ENCODE measurements around the gene LCN10.

Gene LCN10

DNA sequence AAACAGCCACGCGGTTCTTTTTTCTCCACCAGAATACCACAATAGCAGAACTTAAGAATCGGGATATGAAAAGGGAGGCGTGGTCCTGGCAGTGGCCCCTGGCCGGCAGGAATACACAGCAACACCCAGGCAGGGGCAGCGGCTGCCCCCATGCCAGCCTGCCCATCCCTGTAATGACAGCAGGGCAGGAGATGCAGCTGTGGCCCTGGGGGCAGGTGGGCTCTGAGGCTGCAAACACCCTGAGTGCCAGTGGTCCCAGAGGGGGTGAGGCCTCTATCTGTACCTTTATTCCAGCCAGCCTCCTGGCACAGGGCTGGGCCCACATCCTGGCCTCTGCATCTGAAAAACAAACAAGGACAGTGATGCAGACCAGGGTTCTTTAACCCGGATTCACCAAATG lies 18.0 kb downstream of the LCN10 start:
- Histone ChIP-seq H3K36me3 (ENCODE audit: control insufficient read depth in 2 of 2, insufficient read depth in 2 of 2, low read length in 2 of 2) (peaks cover 29 to 31% of the 10 kb centered on the region in 2 donors), H3K4me1 (ENCODE audit: control insufficient read depth, insufficient read depth, low read length) (peaks cover 61% of the 10 kb centered on the region), H3K9me3 (ENCODE audit: control insufficient read depth in 2 of 2, low read length in 2 of 2) (no peaks in the 10 kb centered on the region), H3K4me3 (ENCODE audit: low read length in 2 of 2) (no peak overlapping the region), H3K27ac (ENCODE audit: low read length) (no peak overlapping the region), H3K9ac (ENCODE audit: low read length in 2 of 2) (no peak overlapping the region), H3K27me3 (ENCODE audit: control insufficient read depth in 1 of 2, insufficient read depth in 2 of 2, low read length in 2 of 2) (no peaks in the 10 kb centered on the region)

DNA sequence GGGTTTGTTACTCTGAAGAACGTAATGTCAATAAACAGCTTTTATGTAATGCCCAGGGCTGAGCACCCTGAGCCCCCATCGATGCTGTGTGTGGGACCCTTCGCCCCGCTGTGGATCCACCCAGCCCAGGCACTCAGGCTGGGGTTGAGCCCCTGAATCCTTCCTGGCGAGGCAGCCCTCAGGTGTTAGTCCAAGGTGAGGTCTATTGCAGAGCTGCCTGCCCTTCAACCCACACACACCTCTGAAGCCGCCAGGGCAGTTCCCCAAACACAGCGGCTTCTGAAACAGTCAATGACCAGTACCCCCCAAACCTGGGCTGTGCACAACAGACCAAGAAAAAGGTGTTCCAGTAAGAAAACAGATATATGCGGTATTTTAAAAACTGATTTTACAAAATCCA lies 18.8 kb downstream of the LCN10 start:
- H3K9me3 ChIP-seq (ENCODE audit: control insufficient read depth in 2 of 2, low read length in 2 of 2) = no peaks in the 10 kb centered on the region
- H3K4me3 ChIP-seq (ENCODE audit: low read length in 2 of 2) = no peak overlapping the region
- no peaks in the 10 kb centered on the region for H3K27me3 ChIP-seq (ENCODE audit: control insufficient read depth in 1 of 2, insufficient read depth in 2 of 2, low read length in 2 of 2)
- H3K36me3 ChIP-seq (ENCODE audit: control insufficient read depth in 2 of 2, insufficient read depth in 2 of 2, low read length in 2 of 2) = peaks cover 29 to 31% of the 10 kb centered on the region in 2 donors
- H3K27ac ChIP-seq (ENCODE audit: low read length) = no peak overlapping the region
- H3K9ac ChIP-seq (ENCODE audit: low read length in 2 of 2) = no peak overlapping the region
- H3K4me1 ChIP-seq (ENCODE audit: control insufficient read depth, insufficient read depth, low read length) = peaks cover 64% of the 10 kb centered on the region

DNA sequence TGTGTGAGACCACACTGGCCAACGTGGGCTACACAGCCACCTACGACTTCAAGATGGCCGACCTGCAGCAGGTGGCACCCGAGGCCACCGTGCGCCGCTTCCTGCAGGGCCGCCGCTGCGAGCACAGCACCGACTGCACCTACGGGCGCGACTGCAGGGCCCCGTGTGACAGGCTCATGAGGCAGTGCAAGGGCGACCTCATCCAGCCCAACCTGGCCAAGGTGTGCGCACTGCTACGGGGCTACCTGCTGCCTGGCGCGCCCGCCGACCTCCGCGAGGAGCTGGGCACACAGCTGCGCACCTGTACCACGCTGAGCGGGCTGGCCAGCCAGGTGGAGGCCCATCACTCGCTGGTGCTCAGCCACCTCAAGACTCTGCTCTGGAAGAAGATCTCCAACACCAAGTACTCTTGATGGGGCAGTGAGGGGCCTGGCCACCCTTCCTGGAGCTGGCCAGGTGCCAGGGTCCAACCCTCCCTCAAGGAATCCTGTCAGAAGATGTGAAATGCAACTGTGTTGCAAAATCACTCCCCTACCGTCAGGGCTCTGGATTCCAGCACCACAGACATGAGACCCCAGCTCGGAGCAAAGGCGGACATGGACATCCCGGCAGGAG lies 19.3 kb downstream of the LCN10 start:
- Histone ChIP-seq H3K9ac (ENCODE audit: low read length in 2 of 2) (no peak overlapping the region), H3K4me1 (ENCODE audit: control insufficient read depth, insufficient read depth, low read length) (peaks cover 62% of the 10 kb centered on the region), H3K4me3 (ENCODE audit: low read length in 2 of 2) (no peak overlapping the region), H3K27me3 (ENCODE audit: control insufficient read depth in 1 of 2, insufficient read depth in 2 of 2, low read length in 2 of 2) (no peaks in the 10 kb centered on the region), H3K9me3 (ENCODE audit: control insufficient read depth in 2 of 2, low read length in 2 of 2) (no peaks in the 10 kb centered on the region), H3K27ac (ENCODE audit: low read length) (no peak overlapping the region), H3K36me3 (ENCODE audit: control insufficient read depth in 2 of 2, insufficient read depth in 2 of 2, low read length in 2 of 2) (peaks cover 29 to 31% of the 10 kb centered on the region in 2 donors)

DNA sequence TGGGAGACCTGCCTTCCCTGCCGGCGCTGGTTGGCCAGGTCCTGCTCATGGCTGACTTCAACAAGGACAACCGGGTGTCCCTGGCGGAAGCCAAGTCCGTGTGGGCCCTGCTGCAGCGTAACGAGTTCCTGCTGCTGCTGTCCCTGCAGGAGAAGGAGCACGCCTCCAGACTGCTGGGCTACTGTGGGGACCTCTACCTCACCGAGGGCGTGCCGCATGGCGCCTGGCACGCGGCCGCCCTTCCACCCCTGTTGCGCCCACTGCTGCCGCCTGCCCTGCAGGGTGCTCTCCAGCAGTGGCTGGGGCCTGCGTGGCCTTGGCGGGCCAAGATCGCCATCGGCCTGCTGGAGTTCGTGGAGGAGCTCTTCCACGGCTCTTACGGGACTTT lies 19.8 kb downstream of the LCN10 start:
- H3K27ac ChIP-seq (ENCODE audit: low read length) = no peak overlapping the region
- no peaks in the 10 kb centered on the region for H3K27me3 ChIP-seq (ENCODE audit: control insufficient read depth in 1 of 2, insufficient read depth in 2 of 2, low read length in 2 of 2)
- no peak overlapping the region for H3K4me3 ChIP-seq (ENCODE audit: low read length in 2 of 2)
- H3K36me3 ChIP-seq (ENCODE audit: control insufficient read depth in 2 of 2, insufficient read depth in 2 of 2, low read length in 2 of 2) = peaks cover 29 to 31% of the 10 kb centered on the region in 2 donors
- peaks cover 58% of the 10 kb centered on the region for H3K4me1 ChIP-seq (ENCODE audit: control insufficient read depth, insufficient read depth, low read length)
- H3K9me3 ChIP-seq (ENCODE audit: control insufficient read depth in 2 of 2, low read length in 2 of 2) = no peaks in the 10 kb centered on the region
- no peak overlapping the region for H3K9ac ChIP-seq (ENCODE audit: low read length in 2 of 2)

DNA sequence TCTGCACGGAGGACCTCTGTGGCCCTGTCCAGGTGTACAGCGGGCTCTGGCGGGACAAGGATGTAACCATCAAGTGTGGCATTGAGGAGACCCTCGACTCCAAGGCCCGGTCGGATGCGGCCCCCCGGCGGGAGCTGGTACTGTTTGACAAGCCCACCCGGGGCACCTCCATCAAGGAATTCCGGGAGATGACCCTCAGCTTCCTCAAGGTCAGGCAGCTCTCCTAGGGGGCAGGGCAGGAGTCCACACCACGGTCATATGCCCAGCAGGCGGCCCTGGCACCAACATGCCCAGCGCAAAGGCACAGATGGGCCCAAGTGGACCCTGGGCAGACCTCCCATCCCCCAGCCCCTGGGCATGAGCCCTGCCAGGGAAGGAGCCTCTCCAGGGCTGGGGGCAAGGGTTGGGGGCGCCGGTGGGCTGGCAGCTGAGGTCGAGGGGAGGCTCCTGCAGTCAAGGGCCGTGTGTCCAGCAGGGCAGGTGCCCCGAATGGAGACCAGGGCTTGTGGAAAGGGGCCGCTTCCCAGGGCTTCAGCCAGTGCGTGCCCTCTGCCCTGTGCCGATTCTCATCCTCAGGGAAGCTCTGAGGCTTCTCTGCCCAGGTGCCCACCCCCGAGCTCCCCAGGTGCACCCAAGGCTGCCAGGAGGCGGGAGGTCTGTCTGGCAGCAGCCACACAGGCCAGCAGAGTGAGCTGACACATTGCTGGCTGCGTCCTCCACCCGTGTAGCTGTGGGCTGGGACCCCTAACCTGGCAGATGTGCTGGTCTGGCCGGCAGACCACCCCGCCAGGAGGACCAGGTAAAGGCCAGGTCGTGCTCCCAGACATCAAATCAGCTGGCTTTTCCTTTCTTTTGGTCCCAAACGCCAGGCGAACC lies 20.4 kb downstream of the LCN10 start:
- Histone ChIP-seq H3K27ac (ENCODE audit: low read length) (no peak overlapping the region), H3K27me3 (ENCODE audit: control insufficient read depth in 1 of 2, insufficient read depth in 2 of 2, low read length in 2 of 2) (no peaks in the 10 kb centered on the region), H3K36me3 (ENCODE audit: control insufficient read depth in 2 of 2, insufficient read depth in 2 of 2, low read length in 2 of 2) (peaks cover 29 to 31% of the 10 kb centered on the region in 2 donors), H3K4me1 (ENCODE audit: control insufficient read depth, insufficient read depth, low read length) (peaks cover 54% of the 10 kb centered on the region), H3K9me3 (ENCODE audit: control insufficient read depth in 2 of 2, low read length in 2 of 2) (no peaks in the 10 kb centered on the region), H3K9ac (ENCODE audit: low read length in 2 of 2) (no peak overlapping the region), H3K4me3 (ENCODE audit: low read length in 2 of 2) (no peak overlapping the region)

DNA sequence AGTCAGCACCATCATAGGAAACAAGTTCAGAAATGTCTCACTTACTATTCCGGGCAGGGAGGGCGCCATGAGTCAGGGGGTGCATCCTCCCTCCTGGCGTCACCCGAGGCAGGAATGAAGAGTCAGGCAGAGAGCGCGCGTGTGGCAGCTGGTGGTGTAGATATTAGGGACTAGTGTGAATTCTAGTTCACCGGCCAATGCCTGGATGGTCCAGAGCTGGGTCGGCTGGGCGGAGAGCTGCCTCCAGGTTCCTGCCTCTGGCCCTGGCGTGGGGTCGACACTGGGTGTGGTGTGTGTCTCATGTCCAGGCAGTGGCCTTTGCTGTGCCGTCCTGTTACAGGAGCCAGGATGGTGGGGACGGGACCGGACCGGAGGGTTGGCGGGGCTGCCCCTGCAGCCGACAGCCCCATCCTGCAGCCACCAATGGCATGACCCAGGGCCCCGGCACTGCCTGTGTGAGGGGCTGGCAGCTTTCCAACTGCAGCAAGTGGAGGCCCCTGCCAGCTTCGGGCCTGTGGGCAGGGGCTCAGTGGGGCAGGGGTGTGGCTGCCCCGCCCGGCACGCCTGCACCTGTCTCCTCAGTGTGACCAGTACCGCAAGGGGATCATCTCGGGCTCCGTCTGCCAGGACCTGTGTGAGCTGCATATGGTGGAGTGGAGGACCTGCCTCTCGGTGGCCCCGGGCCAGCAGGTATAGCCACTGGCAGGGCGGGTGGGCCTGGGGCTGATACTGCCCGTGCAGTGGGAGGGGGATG lies 21.2 kb downstream of the LCN10 start:
- no peaks in the 10 kb centered on the region for H3K27me3 ChIP-seq (ENCODE audit: control insufficient read depth in 1 of 2, insufficient read depth in 2 of 2, low read length in 2 of 2)
- H3K9ac ChIP-seq (ENCODE audit: low read length in 2 of 2) = no peak overlapping the region
- H3K4me3 ChIP-seq (ENCODE audit: low read length in 2 of 2) = no peak overlapping the region
- H3K9me3 ChIP-seq (ENCODE audit: control insufficient read depth in 2 of 2, low read length in 2 of 2) = no peaks in the 10 kb centered on the region
- no peak overlapping the region for H3K27ac ChIP-seq (ENCODE audit: low read length)
- peaks cover 46% of the 10 kb centered on the region for H3K4me1 ChIP-seq (ENCODE audit: control insufficient read depth, insufficient read depth, low read length)
- H3K36me3 ChIP-seq (ENCODE audit: control insufficient read depth in 2 of 2, insufficient read depth in 2 of 2, low read length in 2 of 2) = peaks cover 26 to 31% of the 10 kb centered on the region in 2 donors

DNA sequence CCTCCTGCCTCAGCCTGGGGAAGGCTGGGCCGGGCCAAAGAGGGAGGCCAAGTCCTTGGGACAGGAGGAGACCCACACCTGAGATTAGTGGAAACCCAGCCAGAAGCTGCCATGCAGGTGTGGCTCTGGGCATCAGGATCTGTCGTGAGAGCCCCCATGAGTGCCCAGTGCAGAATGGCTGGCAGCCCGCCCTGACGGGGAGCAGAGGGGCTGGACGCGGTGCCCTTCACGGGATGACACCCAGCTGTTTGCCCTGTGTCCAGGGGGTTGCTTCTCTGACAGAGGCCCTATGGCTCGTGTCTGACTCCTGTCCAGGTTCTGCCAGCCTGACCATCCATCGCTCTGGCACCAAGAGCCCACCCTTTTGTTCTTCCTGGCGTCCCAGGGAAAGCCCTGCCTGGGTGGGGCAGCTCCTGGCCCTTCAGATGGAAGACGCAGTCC lies 21.8 kb downstream of the LCN10 start:
- Histone ChIP-seq H3K9ac (ENCODE audit: low read length in 2 of 2) (peak overlapping the region in 1 of 2 donors; percentile 28), H3K4me3 (ENCODE audit: low read length in 2 of 2) (no peak overlapping the region), H3K27me3 (ENCODE audit: control insufficient read depth in 1 of 2, insufficient read depth in 2 of 2, low read length in 2 of 2) (no peaks in the 10 kb centered on the region), H3K36me3 (ENCODE audit: control insufficient read depth in 2 of 2, insufficient read depth in 2 of 2, low read length in 2 of 2) (peaks cover 20 to 25% of the 10 kb centered on the region in 2 donors), H3K4me1 (ENCODE audit: control insufficient read depth, insufficient read depth, low read length) (peaks cover 40% of the 10 kb centered on the region), H3K9me3 (ENCODE audit: control insufficient read depth in 2 of 2, low read length in 2 of 2) (no peaks in the 10 kb centered on the region), H3K27ac (ENCODE audit: low read length) (no peak overlapping the region)

DNA sequence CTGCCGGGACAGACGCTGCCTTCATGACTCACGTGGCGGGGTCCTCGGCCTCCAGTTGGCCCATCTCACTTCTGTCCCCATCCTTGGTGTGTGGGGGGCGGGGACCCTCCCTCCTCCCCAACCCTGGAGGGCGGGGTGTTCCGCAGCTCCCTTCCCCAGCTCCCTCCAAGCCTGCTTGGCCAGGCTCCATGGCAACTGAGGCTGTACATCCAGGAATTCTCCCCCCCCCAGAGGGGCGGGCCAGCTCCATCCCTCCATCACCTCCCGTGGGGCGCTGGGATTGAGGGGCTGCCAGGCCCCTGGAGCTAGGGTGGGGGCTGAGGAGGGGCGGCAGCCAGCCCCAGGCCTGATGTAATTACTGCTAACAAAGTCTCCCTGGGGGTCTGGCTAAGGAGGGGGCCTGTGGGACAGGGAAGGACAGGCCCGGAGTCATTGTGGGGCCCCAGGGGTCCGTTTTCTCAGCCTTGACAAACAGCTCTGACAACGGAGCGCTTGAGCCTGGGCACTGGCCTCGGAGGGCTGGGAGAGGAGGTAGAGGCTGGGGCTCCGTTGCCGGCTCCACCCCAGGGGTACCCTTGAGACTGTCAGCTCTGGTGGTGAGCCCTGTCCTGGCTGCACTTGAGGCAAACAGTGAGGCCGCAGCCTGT lies 22.4 kb downstream of the LCN10 start:
- peaks cover 18 to 20% of the 10 kb centered on the region in 2 donors for H3K36me3 ChIP-seq (ENCODE audit: control insufficient read depth in 2 of 2, insufficient read depth in 2 of 2, low read length in 2 of 2)
- H3K4me1 ChIP-seq (ENCODE audit: control insufficient read depth, insufficient read depth, low read length) = peaks cover 35% of the 10 kb centered on the region
- H3K27me3 ChIP-seq (ENCODE audit: control insufficient read depth in 1 of 2, insufficient read depth in 2 of 2, low read length in 2 of 2) = no peaks in the 10 kb centered on the region
- H3K9ac ChIP-seq (ENCODE audit: low read length in 2 of 2) = peak overlapping the region in 1 of 2 donors; percentile 28
- no peak overlapping the region for H3K27ac ChIP-seq (ENCODE audit: low read length)
- no peak overlapping the region for H3K4me3 ChIP-seq (ENCODE audit: low read length in 2 of 2)
- no peaks in the 10 kb centered on the region for H3K9me3 ChIP-seq (ENCODE audit: control insufficient read depth in 2 of 2, low read length in 2 of 2)

DNA sequence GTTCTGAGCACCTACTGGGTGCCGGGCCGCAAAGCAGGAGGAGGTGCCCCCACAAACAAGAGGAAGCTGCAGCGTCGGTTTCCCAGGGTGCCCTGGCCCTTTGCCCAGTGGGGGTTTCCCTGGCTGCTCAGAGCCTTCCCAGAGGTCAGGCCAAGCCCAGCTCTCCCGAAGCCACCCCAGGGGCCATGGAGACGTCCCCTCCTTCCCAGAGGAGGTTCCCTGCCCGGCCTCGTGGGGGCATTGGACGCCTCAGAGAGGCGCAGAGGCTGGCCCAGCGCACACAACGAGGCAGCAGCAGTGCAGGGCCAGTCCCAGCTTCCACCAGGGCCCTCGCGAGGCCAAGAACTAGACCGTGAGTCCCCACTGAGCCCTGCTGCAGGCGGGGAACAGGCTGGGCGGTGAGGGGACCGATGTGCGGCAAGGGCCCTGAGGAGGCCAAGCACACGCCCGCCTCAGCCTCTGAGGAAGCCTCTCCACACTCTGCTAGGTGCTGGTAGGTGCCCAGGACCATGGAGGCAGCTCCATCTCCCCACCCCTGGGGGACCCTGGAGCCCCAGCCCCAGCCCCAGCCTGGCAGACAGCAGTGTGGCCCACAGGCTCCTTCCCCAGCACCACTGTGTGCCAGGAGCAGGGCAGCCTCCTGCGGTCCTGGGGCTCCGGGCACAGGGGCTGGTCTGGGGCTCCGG lies 23.4 kb downstream of the LCN10 start:
- Histone ChIP-seq H3K4me3 (ENCODE audit: low read length in 2 of 2) (no peak overlapping the region), H3K36me3 (ENCODE audit: control insufficient read depth in 2 of 2, insufficient read depth in 2 of 2, low read length in 2 of 2) (peaks cover 14 to 17% of the 10 kb centered on the region in 2 donors), H3K9me3 (ENCODE audit: control insufficient read depth in 2 of 2, low read length in 2 of 2) (no peaks in the 10 kb centered on the region), H3K9ac (ENCODE audit: low read length in 2 of 2) (no peak overlapping the region), H3K27ac (ENCODE audit: low read length) (no peak overlapping the region), H3K27me3 (ENCODE audit: control insufficient read depth in 1 of 2, insufficient read depth in 2 of 2, low read length in 2 of 2) (peaks cover 0 to under 1% of the 10 kb centered on the region in 2 donors), H3K4me1 (ENCODE audit: control insufficient read depth, insufficient read depth, low read length) (peaks cover 33% of the 10 kb centered on the region)
